Panc1 (cell line): ENCODE measurements around the gene DCHS2.

Experiments used
- POLR2AphosphoS5 ChIP-seq: IDR thresholded peaks from 2 replicates; pipeline ENCODE4 v1.6.1; 2012; ENCODE audit warnings: mild to moderate bottlenecking, low read depth, low read length, moderate library complexity
- SIN3A ChIP-seq: IDR thresholded peaks from 2 replicates; pipeline ENCODE4 v1.6.1; 2012; ENCODE audit warnings: low read depth, mild to moderate bottlenecking, low read length, moderate library complexity, borderline replicate concordance; ENCODE audit not compliant: insufficient read depth
- TF ChIP-seq, protein P1 (sequence below): fragments of 450-650 bp; IDR thresholded peaks from 2 replicates; pipeline ENCODE4 v1.5.1; 2017; ENCODE audit warnings: mild to moderate bottlenecking

DNA sequence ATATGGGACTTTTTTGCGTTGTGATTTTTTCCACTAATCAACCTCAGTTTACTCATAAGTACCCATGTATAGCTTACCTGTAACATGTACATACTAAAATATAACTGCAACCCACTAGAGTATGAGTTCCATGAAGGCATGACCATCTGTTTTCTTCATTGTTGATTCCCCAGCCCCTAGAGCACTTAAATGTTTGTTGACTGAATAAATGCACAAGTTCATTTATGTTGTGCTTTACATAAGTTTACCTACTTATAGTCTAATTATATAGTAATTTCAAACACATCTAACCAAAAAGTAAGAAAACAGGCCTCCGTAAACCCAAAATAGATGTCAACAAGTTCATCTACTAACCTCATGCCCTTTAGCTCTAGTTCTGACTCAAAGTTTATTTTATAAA lies 34.7 kb downstream of the DCHS2 start:
- TF ChIP-seq SIN3A (no peak), POLR2AphosphoS5 (no peak)
- TF ChIP-seq, protein P1, sequence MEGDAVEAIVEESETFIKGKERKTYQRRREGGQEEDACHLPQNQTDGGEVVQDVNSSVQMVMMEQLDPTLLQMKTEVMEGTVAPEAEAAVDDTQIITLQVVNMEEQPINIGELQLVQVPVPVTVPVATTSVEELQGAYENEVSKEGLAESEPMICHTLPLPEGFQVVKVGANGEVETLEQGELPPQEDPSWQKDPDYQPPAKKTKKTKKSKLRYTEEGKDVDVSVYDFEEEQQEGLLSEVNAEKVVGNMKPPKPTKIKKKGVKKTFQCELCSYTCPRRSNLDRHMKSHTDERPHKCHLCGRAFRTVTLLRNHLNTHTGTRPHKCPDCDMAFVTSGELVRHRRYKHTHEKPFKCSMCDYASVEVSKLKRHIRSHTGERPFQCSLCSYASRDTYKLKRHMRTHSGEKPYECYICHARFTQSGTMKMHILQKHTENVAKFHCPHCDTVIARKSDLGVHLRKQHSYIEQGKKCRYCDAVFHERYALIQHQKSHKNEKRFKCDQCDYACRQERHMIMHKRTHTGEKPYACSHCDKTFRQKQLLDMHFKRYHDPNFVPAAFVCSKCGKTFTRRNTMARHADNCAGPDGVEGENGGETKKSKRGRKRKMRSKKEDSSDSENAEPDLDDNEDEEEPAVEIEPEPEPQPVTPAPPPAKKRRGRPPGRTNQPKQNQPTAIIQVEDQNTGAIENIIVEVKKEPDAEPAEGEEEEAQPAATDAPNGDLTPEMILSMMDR, result no peak
